ENCODE measurements around the gene SDK1.
A peak's percentile ranks its signal among the peaks of the same experiment; 100 is the strongest.
"Not testable (repeated sequence)": the region's sequence is repeated elsewhere in the genome, so short reads cannot be mapped to it uniquely, and the experiment has no call there.

Gene SDK1

DNA sequence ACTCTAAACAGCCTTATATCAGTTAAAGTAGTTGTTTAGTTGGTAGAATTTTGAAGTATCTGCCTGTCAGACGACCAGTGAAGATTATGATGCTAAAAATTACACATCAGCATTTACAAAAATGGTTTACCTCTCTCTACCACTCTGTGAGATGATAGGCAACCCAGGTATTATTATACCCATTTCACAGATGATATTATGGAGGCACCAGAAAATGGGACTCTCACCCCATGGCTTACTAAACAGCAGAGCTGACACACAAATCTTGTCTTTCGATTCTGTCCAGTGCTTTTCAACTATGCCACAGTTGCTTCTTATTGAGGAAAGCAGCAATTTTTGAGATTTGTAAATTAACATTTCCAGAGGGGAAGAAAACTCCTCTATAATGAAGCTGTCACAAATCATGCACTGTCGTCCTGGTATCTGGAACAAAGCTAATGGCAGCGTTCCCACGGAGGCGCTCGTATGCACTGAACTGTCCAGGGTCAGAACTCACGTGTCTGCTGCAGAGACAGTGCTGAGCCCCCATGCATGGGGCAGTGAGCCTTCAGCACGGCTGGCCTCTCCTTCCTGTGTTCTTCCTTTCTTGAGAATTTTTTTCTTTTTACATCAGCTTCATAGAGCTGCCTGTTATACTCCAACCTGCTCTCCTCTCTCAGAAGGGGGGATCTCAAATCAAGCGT is 381.1 kb downstream of the SDK1 start:
- no peak for DNase-seq

DNA sequence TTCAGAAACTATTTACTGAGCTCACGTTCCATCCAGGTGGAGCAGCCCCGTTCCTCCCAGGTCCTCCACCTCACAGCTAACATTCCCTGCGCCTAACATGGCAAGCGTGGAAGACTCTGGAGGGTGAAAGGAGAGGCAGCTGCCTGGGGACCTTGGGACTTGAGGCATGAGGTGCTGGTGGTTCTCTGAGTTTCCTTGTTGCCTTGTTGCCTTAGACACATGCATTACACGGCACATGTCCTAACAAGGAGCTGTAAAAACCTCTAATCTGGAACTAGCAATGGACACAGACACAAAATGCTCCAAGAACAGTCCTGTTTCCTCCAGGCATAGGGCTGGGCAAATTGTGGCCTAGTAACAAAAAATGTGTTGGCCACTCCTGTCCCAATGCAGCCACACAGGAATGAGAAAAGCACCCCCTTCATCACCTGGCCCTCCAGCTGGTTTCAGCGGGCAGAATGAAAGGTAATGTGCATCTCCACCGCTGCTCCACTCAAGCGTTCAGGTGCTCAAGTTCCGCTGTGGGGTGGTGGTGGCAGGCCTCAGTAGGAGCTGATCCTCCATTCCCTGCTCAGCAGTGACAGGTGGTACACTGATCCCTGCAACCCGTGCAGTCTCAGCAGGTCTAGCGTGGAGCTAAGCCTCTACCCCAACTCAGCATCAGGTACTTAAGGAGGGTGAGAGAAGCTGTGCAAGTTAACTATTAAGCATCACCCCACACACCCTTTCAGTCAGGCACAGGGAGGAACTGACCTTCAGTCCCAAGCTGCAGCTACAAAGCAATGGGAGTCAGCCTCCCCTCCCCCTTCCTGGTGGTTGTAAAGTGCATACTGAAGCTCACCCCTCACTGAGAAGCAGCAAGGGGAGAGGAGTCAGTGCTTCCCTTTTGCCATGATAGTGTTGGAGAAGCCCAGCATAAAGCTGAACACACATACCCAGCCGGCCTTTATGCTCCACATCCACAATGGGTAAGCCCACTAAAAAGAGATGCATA is 382.8 kb downstream of the SDK1 start:
- DNase-seq: no peak

DNA sequence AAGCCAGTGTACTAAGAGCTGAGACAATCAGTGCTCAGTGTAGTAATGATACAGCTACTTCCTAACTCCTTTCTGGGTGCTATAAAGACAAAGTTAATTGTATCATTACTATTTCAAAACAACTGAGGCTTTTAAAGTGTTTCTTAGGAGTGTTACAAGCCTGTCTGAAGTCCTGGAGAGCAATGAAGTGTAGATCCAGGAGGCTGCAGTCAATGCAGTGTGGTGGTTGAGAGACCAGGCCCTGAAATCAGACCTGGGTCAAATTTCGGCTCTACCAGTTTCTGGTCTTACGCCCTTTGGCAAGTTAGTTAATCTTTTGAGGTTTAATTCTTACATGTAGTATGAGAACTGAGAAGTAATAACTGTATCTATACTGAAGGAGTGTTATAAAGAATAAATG is 387.0 kb downstream of the SDK1 start:
- no peak for DNase-seq

DNA sequence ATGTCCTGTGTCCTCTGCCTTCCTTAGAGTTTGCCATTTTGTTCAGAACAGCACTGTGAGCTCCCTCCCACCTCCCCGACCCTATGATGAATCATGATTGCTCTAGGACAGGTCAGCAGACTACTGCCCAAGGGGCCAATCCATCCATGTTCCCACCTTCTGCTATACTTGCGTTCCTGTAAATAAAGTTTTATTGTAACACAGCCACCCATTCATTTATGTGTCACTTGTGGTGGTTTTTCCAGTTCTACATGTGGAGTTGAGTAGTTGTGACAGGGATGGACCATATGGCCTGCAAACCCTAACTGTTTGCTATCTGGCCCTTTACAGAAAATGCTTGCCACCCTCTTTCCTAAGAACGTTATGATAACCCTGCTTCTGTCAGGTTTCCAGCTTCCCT is 387.8 kb downstream of the SDK1 start:
- DNase-seq: no peak

DNA sequence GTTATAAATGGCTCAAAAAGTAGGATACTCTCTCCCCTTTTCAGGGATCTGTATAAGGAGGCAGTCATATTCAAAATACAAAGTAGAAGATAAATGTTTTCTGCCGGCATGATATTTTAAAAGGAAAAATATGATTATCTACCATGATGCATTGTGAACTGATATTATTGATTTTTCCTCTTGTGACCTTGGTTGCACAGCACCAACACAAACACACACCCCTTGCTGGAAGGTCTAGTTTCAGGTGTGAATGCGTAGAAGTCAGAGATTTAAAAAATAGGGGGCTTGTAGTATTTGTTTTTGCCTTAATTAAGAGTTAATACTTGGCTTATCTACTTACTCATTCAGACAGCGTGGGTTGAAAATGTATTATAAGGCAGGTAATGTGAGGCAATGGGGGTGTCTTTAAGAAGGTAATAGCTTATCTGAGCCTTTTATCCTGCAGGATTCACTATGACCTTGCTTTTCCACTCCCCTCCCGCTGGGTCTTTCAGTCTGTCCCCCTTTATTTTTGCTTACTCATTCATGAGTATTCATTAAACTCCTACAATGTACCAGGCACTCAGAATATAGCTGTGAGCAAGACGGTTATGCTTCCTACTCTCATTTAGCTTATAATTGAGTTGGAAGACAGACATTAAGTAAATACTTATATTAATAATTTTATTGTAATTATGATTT is 390.6 kb downstream of the SDK1 start:
- no peak for DNase-seq

DNA sequence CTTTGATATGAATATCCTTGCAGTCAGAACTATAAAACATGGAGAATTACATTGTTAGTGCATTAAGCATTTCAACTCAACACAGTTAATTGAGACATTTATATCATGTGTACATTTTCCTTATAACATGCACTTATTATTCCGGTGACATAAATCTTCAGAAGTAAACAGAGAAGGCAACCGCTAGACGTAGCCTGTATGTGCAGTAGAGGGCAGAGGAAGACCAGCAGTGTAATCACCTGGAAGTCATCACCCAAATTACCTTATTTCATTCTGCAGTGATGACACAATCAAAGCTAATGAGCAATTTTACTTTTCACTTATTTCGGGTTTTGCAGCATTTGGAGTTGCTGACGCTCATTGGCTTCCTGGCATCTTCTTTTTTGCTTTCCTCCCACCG is 394.6 kb downstream of the SDK1 start:
- no peak for DNase-seq

DNA sequence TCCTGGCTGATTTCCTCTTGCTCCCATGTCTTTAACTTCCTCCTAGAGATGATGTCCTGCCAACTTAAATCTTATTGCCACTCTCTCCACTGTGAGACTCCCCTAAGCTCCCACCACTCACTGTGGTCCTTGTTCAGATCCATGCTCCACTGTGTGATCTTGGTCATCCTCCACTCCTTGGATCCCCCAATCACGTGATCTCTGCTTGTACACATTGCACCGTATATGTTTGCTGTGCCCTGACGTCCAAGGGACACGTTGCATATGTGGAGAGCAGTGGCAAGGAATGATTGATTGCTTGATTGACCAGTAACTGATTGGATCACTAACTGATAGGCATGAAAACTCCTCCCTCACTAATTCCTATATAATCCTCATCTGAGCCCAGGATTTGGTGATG is 395.1 kb downstream of the SDK1 start:
- no peak for DNase-seq

DNA sequence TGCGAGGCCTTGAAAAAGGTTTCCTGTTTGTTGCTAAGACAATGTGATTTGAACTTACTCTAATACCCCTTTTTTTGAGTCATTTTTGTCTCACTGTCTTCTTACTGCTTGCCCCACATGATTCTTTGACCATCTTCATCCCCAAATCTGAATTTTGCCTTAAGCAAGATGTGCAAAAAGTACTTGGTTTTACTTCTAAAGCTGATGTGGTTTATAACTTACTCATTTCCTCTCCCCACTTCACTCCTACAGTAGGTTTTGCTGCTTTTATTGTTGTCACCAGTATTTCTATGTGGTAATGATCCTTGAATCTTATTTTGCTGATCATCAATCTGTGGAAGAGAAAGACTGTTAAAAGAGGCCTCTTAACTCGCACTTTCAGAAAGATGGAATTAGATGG is 396.4 kb downstream of the SDK1 start:
- no peak for DNase-seq

DNA sequence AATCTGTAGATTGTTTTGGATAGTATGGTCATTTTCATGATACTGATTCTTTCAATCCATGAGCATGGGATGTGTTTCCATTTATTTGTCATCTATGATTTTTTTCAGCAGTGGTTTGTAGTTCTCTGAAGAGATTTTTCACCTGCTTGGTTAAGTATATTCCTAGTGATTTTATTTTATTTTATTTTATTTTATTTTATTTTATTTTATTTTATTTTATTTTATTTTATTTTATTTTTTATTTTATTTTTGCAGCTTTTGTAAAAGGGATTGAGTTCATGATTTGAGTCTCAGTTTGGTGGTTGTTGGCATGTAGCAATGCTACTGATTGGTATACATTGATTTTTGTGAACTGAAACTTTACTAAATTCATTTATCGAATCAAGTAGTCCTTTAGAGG is 404.2 kb downstream of the SDK1 start:
- no peak for DNase-seq

DNA sequence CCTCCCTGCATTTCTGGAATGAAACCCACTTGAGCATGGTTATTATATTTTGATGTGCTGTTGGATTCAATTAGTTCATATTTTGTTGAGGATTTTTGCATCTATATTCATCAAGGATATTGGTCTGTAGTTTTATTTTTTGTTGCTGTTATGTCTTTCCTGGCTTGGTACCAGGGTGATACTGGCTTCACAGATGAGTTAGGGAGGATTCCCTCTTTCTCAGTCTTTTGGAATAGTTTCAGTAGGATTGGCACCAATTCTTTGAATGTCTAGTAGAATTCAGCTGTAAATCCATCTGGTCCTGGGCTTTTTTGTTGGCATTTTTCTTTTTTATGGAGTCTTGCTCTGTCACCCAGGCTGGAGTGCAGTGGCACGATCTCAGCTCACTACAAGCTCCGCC is 405.0 kb downstream of the SDK1 start:
- not testable (repeated sequence) for DNase-seq

DNA sequence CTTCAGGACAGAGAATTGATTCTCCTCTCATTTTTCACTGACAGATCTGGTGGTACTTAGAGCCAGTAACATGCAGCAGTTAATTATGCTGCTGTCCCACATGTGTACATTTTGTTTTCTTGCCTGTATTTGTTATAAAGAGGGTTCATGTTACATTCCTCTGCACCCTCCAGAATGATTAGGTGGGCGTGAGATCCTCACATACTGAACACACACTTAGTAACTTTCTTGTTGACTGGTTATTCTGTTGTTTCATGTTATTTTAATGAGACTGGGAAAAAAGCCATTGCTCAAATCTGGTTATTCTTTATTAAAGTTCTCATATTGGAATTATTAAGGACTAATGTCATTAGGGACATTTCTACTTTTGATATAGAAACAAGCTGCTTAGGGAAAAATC is 409.1 kb downstream of the SDK1 start:
- no peak for DNase-seq

DNA sequence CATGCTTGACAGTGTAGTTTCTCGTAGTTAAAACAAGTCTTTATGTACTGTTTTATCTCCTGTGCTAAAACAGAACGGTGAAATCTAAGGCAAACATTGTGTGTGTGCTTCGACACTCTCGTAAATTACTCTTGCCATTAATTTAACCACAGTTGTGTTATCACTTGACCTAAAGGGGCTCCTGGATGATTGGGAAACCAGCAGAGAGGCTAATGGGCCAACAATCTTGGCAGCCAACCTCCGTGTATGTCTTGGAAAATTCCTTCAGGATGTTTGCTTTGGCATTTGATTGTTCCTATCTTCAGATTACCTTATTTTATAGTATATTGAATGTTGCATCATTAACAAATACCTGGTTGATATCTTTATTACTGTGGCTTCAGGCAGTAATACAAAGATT is 409.5 kb downstream of the SDK1 start:
- DNase-seq: no peak

DNA sequence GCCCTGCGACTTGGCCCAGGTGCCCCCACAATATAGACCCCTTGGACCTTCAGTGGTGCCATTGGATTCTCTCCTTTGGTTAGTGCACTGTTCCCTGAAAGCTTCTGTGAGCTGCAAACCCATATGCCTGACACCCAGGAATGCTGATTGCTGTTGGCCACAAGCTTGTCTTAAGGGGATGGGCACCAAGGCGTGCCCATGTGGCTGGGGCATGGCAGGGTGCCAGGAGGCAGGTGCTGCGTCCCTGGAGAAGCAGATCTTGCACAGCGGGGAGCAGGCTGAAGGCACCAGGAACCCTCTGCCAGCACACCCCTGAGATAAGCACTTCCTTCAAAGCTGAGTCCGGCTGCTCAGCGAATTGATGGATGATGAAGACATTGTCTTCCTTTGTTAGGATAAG is 411.8 kb downstream of the SDK1 start:
- DNase-seq: no peak

DNA sequence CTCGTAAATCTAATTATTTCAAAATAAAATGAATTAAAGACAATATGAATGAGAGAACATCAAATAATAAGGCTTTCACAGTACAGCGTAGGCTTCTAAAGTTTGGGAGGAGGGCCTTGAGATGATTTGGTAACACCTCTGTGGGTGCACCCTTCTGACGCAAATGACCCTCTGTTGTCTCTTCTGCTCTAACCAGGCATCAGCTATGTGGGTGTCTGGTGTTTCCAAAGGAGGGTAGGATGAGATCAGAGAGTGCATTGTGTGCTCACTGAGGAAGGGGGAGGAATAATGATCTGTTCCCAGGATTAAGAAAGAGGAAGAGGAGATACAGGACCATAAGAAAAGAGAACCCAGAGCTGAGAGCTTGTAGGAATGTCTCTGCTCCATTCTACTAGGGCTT is 420.4 kb downstream of the SDK1 start:
- DNase-seq: no peak

DNA sequence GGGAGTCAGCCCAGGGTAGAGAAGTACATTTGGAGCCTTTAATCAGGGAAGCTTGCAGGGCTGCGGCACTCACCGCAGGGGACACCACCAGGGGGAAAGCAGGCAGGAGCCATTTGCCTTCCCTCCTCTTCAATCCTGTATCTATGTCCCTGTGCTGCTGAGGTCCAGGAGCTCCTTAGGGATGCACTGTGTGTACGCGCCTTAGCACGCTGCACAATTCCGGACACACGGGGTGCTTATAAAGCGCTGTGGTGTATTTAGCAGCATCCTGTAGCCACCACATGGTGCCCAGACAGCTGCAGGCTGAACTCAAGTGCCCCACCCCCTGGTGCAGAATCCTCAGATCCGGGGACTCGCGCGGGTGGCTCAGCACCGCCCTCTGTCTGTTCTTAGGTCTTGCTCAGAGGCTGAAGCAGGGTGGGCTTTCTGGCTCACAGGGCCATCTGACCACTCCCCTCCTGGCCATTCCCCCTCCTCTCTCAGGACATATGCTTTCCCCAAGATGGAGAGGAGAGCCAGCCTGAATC is 421.4 kb downstream of the SDK1 start:
- no peak for DNase-seq

DNA sequence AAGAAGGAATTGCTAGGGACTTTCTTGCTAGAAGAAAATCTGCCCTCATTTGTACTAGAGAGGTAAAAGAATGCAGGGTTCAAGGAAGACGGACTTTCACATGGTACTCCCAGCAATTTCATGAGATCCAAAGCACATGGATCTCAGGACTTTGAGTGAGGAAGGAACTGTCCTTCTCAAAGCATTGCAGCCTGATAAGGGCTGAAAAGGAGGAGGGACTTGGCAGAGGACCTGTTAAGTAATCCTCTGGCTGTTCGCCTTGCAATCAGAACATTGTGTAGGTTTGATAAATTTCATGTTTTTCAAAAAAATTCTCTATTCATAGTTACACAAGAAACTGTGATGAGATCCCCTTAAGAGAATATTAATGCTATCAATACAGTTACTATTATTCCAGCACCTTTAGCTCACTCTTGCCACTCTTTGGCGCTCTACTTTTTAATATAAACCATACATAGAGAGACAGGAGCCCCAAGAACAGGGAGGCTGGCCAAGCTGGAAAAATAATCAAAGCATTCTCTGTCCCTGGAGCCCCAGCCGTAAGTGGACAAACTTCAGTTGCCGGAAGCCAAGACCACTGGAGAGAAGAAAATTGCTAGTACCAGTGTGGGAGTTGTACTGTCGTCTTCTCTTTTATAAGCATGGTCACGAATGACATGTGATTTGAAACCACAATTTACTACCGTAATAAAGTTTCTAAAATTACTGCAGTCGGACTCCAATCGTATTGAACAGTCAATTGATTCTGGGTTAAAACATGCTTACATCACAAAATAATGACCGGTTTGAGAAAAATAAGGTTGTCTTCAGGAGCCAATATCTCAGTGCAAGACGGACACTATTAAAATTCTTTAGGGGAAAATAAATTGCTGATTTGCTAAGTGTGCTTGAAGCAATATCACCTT is 424.4 kb downstream of the SDK1 start:
- DNase-seq: no peak

DNA sequence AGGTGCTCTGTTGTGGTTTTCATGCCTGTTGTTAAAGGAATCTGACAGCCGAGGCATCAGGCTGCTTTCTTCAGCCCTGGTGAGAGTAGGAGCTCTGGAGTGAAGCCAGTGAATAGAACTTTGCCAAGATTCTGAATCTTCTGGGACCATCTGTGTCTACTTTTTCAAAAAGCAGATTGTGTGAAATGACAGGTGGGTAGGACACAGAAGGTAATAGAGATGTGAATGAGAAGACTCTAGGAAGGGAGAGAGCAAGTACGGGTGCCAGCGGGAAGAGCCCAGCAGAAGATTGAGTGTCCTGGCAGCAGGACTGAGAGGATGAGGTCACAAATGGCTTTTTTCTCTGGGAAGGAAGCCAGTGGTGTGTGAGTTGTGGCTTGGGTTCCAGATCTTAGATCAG is 429.2 kb downstream of the SDK1 start:
- DNase-seq: no peak

DNA sequence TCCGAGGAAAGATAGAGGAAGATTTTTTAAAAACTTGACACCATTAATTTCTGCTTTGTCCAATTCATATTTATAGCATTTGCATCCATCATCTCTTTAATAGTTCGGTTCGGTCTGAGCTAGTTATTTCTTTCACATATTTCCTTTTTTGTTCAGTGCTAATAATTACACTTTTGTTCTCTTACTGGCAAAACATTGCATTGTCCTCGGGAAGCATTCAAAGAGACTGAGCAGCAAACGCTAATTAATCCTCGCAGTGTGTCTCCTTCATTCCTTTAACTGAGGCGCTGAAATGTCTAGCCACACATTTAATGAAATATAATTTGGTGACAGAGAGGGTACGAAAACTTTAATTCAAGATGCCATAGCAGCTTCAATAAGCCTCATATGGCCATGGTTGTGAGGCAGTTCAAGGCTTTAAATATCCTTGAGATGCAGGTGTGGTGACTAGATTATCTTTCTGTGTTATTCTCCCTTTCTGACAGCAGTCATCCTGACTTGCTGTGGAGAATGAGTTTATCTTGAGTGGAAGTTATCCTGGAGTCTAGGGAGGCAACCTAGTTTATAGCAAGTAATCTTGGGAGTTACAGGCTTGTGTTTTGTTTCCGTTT is 431.4 kb downstream of the SDK1 start:
- DNase-seq: no peak

DNA sequence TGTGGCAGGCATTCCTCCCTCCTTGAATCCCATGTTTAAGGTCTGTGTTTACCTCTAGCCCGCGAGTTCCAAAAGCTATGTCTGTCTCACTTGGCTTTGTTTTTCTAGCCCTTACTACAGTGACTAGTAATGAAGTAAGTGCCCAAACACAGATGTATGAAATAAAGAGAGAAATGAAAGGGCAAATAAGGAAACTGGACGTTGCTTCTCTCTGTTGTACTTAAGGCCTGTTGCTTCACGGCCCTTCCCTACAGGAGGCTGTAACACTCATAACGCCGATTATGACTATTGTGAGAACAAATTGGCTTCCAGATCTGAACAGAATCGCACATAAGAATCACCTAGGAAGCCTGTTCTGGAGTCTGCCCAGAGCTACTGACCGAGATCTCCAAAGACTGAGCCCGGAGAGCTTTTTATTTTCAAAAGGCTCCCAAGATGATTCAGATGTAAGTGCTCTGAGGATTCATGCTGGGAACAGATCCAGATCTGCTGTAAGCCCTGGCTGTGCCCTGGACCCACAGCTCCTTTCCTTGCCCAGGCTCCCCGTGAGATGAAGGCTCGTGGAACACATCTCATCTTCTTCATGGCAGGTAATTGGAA is 432.6 kb downstream of the SDK1 start:
- no peak for DNase-seq

DNA sequence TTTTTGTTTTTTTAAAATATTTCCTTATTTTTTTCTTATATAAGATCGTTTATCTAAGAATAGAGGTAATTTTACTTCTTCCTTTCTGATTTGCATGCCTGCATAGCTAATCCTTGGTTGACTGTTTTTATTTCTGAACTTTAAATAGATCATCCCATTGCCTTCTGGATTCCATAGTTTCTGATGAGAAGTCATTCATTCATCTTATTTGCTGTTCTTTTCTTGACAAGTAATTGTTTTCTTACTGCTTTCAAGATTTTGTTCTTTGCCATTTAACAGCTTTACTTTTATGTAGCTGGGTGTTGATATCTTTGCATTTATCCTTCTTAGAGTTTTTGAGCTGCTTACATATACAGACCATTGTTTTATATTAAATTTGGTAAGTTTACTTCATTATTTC is 437.9 kb downstream of the SDK1 start:
- peak; percentile 6 for DNase-seq

DNA sequence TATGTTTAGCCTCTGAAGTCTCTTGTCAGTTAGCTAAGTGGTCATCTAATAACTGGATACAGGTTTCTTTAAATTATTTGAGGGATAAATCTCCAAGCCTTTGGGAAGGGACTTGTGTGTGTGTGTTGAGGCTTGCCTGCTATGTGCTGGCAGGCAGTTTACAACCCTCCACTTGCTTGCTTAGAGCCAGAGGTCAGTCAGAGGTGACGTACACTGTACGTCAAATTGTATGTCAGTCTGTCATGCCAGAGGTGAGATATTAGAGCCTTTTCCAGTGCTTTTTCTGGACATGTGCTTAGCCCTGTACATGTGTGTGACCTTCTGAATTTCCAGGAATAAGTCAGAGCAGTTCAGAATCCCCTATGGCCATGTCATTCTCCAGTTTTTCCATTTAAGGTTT is 438.9 kb downstream of the SDK1 start:
- DNase-seq: no peak

DNA sequence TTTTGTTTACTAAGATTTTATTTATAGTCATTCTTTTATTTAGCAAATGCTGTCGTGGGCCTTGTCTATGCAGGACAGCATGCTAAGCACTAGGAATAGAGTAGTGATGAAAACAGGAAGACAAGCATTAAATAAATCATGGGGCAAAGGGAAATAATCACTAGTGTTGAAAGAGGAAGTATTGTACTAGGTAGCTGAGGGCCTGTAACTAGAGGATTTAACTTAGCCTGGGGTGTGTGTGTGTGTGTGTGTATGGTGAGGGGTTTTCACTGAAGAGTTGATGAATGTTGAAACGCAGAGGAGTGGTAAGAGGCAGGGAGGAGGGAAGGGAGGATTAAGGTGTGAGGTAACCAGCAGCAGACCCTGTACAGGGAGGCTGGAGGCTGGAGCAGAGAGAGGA is 446.4 kb downstream of the SDK1 start:
- DNase-seq: no peak

Measured in NCI-H1092 treated with DMSO at 0.1 percent for 48 hours (cell line).